OCI-LY7 (cell line): ENCODE measurements around the gene CCDC60.

Experiments
- EZH2phosphoT487 ChIP-seq: fragments of 200-600 bp; sonication (generic); IDR thresholded peaks from 2 replicates; pipeline ENCODE4 v1.6.1; 2018; ENCODE audit warnings: low read depth, borderline replicate concordance, mild to moderate bottlenecking, mixed run types, antibody characterized with exemption, low read length, moderate library complexity, mixed read lengths
- TF ChIP-seq, protein P1 (sequence below): fragments of 200-600 bp; sonication (generic); conservative IDR thresholded peaks from 2 replicates; pipeline ENCODE4 v1.5.1; 2014; ENCODE audit warnings: mild to moderate bottlenecking, antibody characterized with exemption, low read length, moderate library complexity, mixed read lengths

DNA sequence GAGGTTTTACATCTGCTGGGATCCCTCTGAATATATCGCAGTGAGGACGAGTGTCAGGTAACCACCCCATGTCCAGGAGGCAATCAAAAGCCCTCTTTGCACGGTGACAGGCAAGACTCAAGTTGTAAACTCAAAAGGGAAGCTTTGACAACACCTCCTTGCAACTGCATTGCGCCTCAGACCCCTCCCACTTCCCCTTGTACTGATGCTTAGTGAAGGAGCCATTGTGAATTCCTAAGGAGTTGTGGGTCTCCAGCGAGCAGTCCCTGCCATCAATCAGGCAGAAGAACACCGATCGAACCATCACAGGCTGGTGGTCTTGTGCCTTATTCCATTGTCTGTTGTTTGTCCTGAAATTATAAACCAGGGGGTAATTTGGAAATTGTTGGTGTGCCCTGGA is 112.6 kb downstream of the CCDC60 start:
- TF ChIP-seq, protein P1, sequence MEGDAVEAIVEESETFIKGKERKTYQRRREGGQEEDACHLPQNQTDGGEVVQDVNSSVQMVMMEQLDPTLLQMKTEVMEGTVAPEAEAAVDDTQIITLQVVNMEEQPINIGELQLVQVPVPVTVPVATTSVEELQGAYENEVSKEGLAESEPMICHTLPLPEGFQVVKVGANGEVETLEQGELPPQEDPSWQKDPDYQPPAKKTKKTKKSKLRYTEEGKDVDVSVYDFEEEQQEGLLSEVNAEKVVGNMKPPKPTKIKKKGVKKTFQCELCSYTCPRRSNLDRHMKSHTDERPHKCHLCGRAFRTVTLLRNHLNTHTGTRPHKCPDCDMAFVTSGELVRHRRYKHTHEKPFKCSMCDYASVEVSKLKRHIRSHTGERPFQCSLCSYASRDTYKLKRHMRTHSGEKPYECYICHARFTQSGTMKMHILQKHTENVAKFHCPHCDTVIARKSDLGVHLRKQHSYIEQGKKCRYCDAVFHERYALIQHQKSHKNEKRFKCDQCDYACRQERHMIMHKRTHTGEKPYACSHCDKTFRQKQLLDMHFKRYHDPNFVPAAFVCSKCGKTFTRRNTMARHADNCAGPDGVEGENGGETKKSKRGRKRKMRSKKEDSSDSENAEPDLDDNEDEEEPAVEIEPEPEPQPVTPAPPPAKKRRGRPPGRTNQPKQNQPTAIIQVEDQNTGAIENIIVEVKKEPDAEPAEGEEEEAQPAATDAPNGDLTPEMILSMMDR: no peak
- no peak for TF ChIP-seq EZH2phosphoT487
